Endothelial cell of umbilical vein (primary cell): ENCODE measurements around the gene MRGPRF. TPM values are rescaled to one million over a fixed set of nuclear protein-coding genes. Genes with fewer than 3 reads are reported as not detected.

ENCODE experiments used
- BruUV-seq: library from RNA; stranded (reverse); fragments of 400-500 nt; replicated peaks from 2 replicates; lab custom pipeline; 2021; lab: Mats Ljungman, UMichigan
- CTCF ChIA-PET: fragments of 300-600, 350-600 bp; sonication (Branson Sonifier 250); formaldehyde crosslinking; loops from one replicate; lab custom pipeline; 2021; ENCODE audit warnings: antibody characterized with exemption, inconsistent platforms; lab: Charles Lee
- POLR2A ChIA-PET: fragments of 300-600, 350-600 bp; sonication (Branson Sonifier 250); formaldehyde crosslinking; loops from one replicate; lab custom pipeline; 2021; ENCODE audit warnings: antibody characterized with exemption, inconsistent platforms; lab: Charles Lee
- DNase-seq: peaks from one replicate; pipeline ENCODE4 v3.0.0-alpha.2; 2011; ENCODE audit warnings: low read depth, low spot score
- FAIRE-seq: peaks from 2 replicates; lab custom pipeline; 2011; peaks lifted over from hg19 to GRCh38; lab: Jason Lieb, UNC
- H2AFZ ChIP-seq: 2 replicates; pipeline ENCODE4 v1.6.0; 2012; ENCODE audit warnings: low read depth, low read length, control low read depth, inconsistent platforms
- H3K27ac ChIP-seq: 2 replicates; pipeline ENCODE4 v1.5.1; 2011; ENCODE audit warnings: low read depth, mild to moderate bottlenecking, control low read depth, low read length, moderate library complexity; ENCODE audit not compliant: insufficient read depth
- H3K27me3 ChIP-seq, 2 experiments: 2 replicates each; pipeline versions ENCODE4 v1.6.0 to v1.6.1; 2011; ENCODE audit warnings: low read length in 2 of 2, mixed read lengths in 1 of 2; ENCODE audit not compliant: control insufficient read depth in 2 of 2, insufficient read depth in 2 of 2
- H3K36me3 ChIP-seq, 2 experiments: 2 replicates in 1 of 2; 3 replicates in 1 of 2; pipeline ENCODE4 v1.5.1; 2011; ENCODE audit warnings: low read length in 2 of 2, mild to moderate bottlenecking in 1 of 2, moderate library complexity in 1 of 2; ENCODE audit not compliant: control insufficient read depth in 2 of 2, insufficient read depth in 2 of 2; ENCODE audit errors: extremely low read depth in 1 of 2
- H3K4me1 ChIP-seq: 3 replicates; pipeline ENCODE4 v1.5.1; 2011; ENCODE audit warnings: mild to moderate bottlenecking, low read length; ENCODE audit not compliant: control insufficient read depth, insufficient read depth; ENCODE audit errors: extremely low read depth
- H3K4me2 ChIP-seq: 2 replicates; pipeline ENCODE4 v1.6.1; 2011; ENCODE audit warnings: low read length, control low read depth, mixed read lengths; ENCODE audit not compliant: insufficient read depth
- H3K4me3 ChIP-seq, 3 experiments: fragments of 200-600 bp in 1 of 3; sonication (generic), shearing (Covaris generic) in 1 of 3; replicated peaks in 1 of 3; 2 replicates each; pipeline ENCODE4 v1.5.1; 2011 to 2016; ENCODE audit warnings: control low read depth in 3 of 3, low read length in 3 of 3, mild to moderate bottlenecking in 2 of 3, inconsistent platforms in 1 of 3, low read depth in 1 of 3, moderate library complexity in 1 of 3; ENCODE audit not compliant: insufficient read depth in 1 of 3
- H3K79me2 ChIP-seq: 2 replicates; pipeline ENCODE4 v1.6.0; 2012; ENCODE audit warnings: low read length, inconsistent platforms; ENCODE audit not compliant: control insufficient read depth, insufficient read depth
- H3K9ac ChIP-seq: replicated peaks from 2 replicates; pipeline ENCODE3; 2011; ENCODE audit warnings: low read length, control low read depth; ENCODE audit not compliant: insufficient read depth; ENCODE audit errors: extremely low read depth
- H3K9me1 ChIP-seq: replicated peaks from 3 replicates; pipeline ENCODE4 v1.6.0; 2011; ENCODE audit warnings: mild to moderate bottlenecking, low read length; ENCODE audit not compliant: control insufficient read depth, insufficient read depth; ENCODE audit errors: extremely low read depth
- H3K9me3 ChIP-seq: replicated peaks from 2 replicates; pipeline ENCODE4 v1.5.1; 2012; ENCODE audit warnings: low read length, inconsistent platforms; ENCODE audit not compliant: control insufficient read depth, insufficient read depth
- H4K20me1 ChIP-seq: replicated peaks from 2 replicates; pipeline ENCODE3; 2011; ENCODE audit warnings: mild to moderate bottlenecking, low read length; ENCODE audit not compliant: control insufficient read depth, insufficient read depth; ENCODE audit errors: extremely low read depth
- CTCF ChIP-seq, 2 donors: IDR thresholded peaks; 1 replicate in 1 of 2; 2 replicates in 1 of 2; pipeline ENCODE4 v1.5.1; 2011; ENCODE audit warnings: low read length in 2 of 2, mild to moderate bottlenecking in 2 of 2, moderate library complexity in 2 of 2, control low read depth in 1 of 2, inconsistent platforms in 1 of 2, low read depth in 1 of 2; ENCODE audit not compliant: insufficient read depth in 1 of 2; ENCODE audit errors: extremely low read depth in 1 of 2
- EZH2 ChIP-seq: IDR thresholded peaks from 2 replicates; pipeline ENCODE4 v1.6.1; 2012; ENCODE audit warnings: borderline replicate concordance, low read depth, mild to moderate bottlenecking, moderate library complexity, low read length, inconsistent platforms; ENCODE audit not compliant: severe bottlenecking
- FOS ChIP-seq: IDR thresholded peaks from 2 replicates; pipeline ENCODE4 v1.6.1; 2011; ENCODE audit warnings: mild to moderate bottlenecking, low read length, moderate library complexity, borderline replicate concordance; ENCODE audit not compliant: insufficient read depth
- GATA2 ChIP-seq: IDR thresholded peaks from 2 replicates; pipeline ENCODE4 v1.7.0; 2011; ENCODE audit warnings: low read depth, mild to moderate bottlenecking, moderate library complexity, mixed read lengths, low read length; ENCODE audit not compliant: insufficient read length, insufficient read depth
- JUN ChIP-seq: IDR thresholded peaks from 2 replicates; pipeline ENCODE4 v1.6.1; 2011; ENCODE audit warnings: borderline replicate concordance, low read depth; ENCODE audit not compliant: insufficient read length, insufficient read depth
- MYC ChIP-seq: IDR thresholded peaks from one replicate; pipeline ENCODE4 v1.6.1; 2011; ENCODE audit warnings: mild to moderate bottlenecking, low read depth, low read length
- POLR2A ChIP-seq: IDR thresholded peaks from 2 replicates; pipeline ENCODE4 v1.6.1; 2012; ENCODE audit warnings: low read depth, mild to moderate bottlenecking, control low read depth, low read length
- POLR2AphosphoS5 ChIP-seq: IDR thresholded peaks from 2 replicates; pipeline ENCODE4 v1.6.1; 2012; ENCODE audit warnings: low read depth, mild to moderate bottlenecking, control low read depth, low read length, moderate library complexity; ENCODE audit not compliant: insufficient read depth
- dilution Hi-C: fragments of 300-500 bp; cut with MboI; formaldehyde crosslinking; loops from one replicate; pipeline ENCODE4 v1.15.0; 2019; ENCODE audit warnings: low sequenced_read_pairs; ENCODE audit not compliant: extremely low pct_ligation_motif_present
- intact Hi-C: fragments of 100-400 bp; cut with micrococcal nuclease; formaldehyde crosslinking; loops from one replicate; pipeline ENCODE4 v1.10.0; 2022
- polyA plus RNA-seq, 4 experiments: library from polyadenylated mRNA; depleted of rRNA in 3 of 4; stranded (reverse) in 3 of 4; unstranded in 1 of 4; fragments of >200 nt; gene quantifications; 2 replicates each; pipeline versions ENCODE4 v1.2.1 to v1.2.3, GENCODE V29; 2011 to 2012; ENCODE audit warnings: missing spikeins in 1 of 4
- total RNA-seq: library from RNA; stranded (reverse); gene quantifications from 2 replicates; pipeline ENCODE4 v1.2.3, GENCODE V29; 2021
- TF ChIP-seq, protein P1 (sequence below): IDR thresholded peaks from 2 replicates; pipeline ENCODE4 v1.6.1; 2011; ENCODE audit not compliant: insufficient read depth, insufficient read length

MRGPRF gene
- total and polyA plus RNA-seq, 2 donors (not counting 3 experiments of a cell fraction or from before 2014, with no cell fraction given), result not detected

DNA sequence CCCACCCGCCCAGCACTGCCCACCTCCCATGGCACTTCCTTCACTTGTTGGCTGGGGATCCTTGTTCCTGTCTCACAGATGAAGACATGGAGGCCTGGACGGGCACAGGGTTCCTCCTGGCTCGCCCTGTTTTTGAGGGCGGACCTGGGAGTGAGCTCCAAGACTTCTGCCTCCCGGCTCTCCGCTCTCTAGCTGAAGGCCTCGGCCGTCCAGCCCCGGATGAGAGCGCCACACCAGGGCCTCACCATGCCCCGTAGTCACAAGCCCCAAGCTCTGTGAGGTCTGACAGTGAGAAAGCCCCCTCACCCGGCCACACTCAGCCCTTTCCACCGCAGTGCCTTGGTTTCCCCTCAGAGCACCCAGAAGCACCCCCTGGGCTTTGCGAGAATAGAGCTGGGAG lies 44.8 kb upstream of the MRGPRF start:
- H3K27ac ChIP-seq, result no peak overlapping the region
- no peaks in the 10 kb centered on the region for H3K27me3 ChIP-seq
- DNase-seq (no peak), FAIRE-seq (no peak)
- no peaks in the 10 kb centered on the region for H4K20me1 ChIP-seq
- no peak overlapping the region for H3K9ac ChIP-seq
- BruUV-seq, result no TSS peak
- H3K79me2 ChIP-seq, result no peaks in the 10 kb centered on the region
- H3K4me3 ChIP-seq, result no peak overlapping the region
- H3K9me3 ChIP-seq, result no peaks in the 10 kb centered on the region
- dilution Hi-C loops (no loop called here), intact Hi-C loops (no loop called here)
- no peak for TF ChIP-seq POLR2AphosphoS5
- no peak for TF ChIP-seq POLR2A
- no peak for TF ChIP-seq FOS
- TF ChIP-seq EZH2, result no peak
- TF ChIP-seq GATA2, result no peak
- TF ChIP-seq JUN, result no peak
- TF ChIP-seq, protein P1, sequence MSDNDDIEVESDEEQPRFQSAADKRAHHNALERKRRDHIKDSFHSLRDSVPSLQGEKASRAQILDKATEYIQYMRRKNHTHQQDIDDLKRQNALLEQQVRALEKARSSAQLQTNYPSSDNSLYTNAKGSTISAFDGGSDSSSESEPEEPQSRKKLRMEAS, result no peak
- TF ChIP-seq MYC, result no peak
- TF ChIP-seq CTCF (IDR thresholded peaks at IDR 0.05; ENCODE audit: extremely low read depth in 1 of 2, insufficient read depth in 1 of 2, low read depth in 1 of 2, low read length in 2 of 2), result no peak
- ChIA-PET CTCF (no interaction called here), POLR2A (interaction anchor here (1.2 kb wide), 1 partner anchor 9 kb away, joined by 4 read pairs; the partner anchor contains the start of gene TPCN2)
- H3K4me2 ChIP-seq, result no peak overlapping the region
- no peaks in the 10 kb centered on the region for H3K9me1 ChIP-seq
- no peaks in the 10 kb centered on the region for H3K4me1 ChIP-seq
- peaks cover 0 to 11% of the 10 kb centered on the region in 2 experiments for H3K36me3 ChIP-seq
- H2AFZ ChIP-seq, result no peak overlapping the region
